ENCODE measurements around the gene NOTCH1. TPM values are rescaled to one million over a fixed set of nuclear protein-coding genes. Genes with fewer than 3 reads are reported as not detected.

NOTCH1 gene
- total RNA-seq, 1 donor from 2014 or later: 39.7 TPM

GRCh38 chr9:136454026-136454796, 91.6 kb downstream of the NOTCH1 start:
- no peak for DNase-seq (ENCODE audit: low read depth)
- no peak overlapping the region for H3K4me3 ChIP-seq (ENCODE audit: low read depth, low read length)
- TF ChIP-seq, protein P1, sequence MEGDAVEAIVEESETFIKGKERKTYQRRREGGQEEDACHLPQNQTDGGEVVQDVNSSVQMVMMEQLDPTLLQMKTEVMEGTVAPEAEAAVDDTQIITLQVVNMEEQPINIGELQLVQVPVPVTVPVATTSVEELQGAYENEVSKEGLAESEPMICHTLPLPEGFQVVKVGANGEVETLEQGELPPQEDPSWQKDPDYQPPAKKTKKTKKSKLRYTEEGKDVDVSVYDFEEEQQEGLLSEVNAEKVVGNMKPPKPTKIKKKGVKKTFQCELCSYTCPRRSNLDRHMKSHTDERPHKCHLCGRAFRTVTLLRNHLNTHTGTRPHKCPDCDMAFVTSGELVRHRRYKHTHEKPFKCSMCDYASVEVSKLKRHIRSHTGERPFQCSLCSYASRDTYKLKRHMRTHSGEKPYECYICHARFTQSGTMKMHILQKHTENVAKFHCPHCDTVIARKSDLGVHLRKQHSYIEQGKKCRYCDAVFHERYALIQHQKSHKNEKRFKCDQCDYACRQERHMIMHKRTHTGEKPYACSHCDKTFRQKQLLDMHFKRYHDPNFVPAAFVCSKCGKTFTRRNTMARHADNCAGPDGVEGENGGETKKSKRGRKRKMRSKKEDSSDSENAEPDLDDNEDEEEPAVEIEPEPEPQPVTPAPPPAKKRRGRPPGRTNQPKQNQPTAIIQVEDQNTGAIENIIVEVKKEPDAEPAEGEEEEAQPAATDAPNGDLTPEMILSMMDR (conservative IDR thresholded peaks at IDR 0.05; ENCODE audit: low read depth, low read length): no peak

- DNase-seq (ENCODE audit: low read depth): no peak
- no peak overlapping the region for H3K4me3 ChIP-seq (ENCODE audit: low read depth, low read length)
- TF ChIP-seq, protein P1 (conservative IDR thresholded peaks at IDR 0.05; ENCODE audit: low read depth, low read length): no peak
Measured at GRCh38 chr9:136453326-136453725, 92.5 kb downstream of the NOTCH1 start.

- DNase-seq (ENCODE audit: low read depth): no peak
- no peak overlapping the region for H3K4me3 ChIP-seq (ENCODE audit: low read depth, low read length)
- TF ChIP-seq, protein P1 (conservative IDR thresholded peaks at IDR 0.05; ENCODE audit: low read depth, low read length): peak; percentile 8
Measured at GRCh38 chr9:136451221-136451877, 94.5 kb downstream of the NOTCH1 start.

DNA sequence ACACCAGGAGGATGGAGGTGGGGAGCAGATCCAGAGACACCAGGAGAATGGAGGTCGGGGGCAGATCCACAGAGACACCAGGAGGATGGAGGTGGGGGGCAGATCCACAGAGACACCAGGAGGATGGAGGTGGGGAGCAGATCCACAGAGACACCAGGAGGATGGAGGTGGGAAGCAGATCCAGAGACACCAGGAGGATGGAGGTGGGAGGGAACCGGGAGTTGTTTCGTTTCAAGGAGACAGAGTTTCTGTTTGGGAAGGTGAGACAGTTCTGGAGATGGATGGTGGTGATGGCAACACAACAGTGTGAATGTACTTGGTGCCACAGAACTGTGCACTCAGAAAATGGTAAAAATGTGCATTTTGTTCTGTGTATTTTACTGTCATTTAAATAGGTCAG, 97.2 kb downstream of the NOTCH1 start:
- H3K4me3 ChIP-seq (ENCODE audit: low read depth, low read length): no peak overlapping the region
- TF ChIP-seq, protein P1 (conservative IDR thresholded peaks at IDR 0.05; ENCODE audit: low read depth, low read length): no peak
- DNase-seq (ENCODE audit: low read depth): no peak

DNA sequence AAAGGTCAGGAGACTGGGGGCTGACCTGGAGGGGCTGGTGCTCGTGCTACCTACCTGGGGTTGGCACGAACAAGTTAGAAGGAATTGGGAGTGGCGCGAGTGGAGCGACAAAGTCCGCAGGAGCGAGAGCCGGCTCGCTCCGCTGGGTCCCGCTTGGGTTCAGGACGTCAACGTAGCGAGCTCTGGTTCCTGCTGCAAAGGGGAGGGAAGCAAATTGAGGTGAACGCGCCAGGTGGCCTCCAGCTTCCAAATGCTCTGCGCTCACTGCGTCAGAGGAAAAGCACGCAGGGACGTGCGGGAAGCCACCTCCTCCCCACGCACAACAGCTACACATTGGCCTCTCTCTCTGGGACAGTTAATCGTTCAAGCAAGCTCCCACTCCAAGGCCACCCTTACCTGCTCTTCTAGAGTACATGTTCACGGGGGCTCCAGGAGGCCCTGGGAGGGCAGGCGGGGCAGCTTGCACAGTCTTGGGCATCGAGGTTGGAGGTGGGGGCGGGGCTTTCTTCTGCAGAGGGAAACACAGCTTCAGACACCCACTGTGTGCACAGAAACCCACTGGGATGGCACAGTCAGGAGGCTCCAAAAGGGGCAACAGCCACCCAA, 98.6 kb downstream of the NOTCH1 start:
- no peak for DNase-seq (ENCODE audit: low read depth)
- TF ChIP-seq, protein P1 (conservative IDR thresholded peaks at IDR 0.05; ENCODE audit: low read depth, low read length): no peak
- no peak overlapping the region for H3K4me3 ChIP-seq (ENCODE audit: low read depth, low read length)

DNA sequence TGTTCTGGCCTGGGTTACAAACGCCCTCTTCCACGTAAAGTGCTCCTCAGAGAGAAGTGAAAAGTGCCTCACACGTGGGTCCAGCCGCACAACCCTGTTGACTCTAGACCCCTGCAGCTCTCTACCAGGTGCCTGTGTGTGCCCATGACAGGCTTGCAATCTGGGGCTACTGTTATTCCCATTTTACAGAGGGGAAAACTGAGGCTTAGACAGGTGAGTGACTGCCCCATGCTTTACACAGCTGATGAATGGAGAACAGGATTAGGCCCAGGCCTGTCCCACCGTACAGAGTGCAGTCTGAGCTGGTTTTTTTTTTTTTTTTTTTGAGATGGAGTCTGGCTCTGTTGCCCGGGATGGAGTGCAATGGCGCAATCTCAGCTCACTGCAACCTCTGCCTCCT, 100.0 kb downstream of the NOTCH1 start:
- DNase-seq (ENCODE audit: low read depth): no peak
- H3K4me3 ChIP-seq (ENCODE audit: low read depth, low read length): no peak overlapping the region
- TF ChIP-seq, protein P1 (conservative IDR thresholded peaks at IDR 0.05; ENCODE audit: low read depth, low read length): no peak

Other genes with a start within 250 kb of the NOTCH1 start
- 0.75 TPM in 1 of 2 replicates, not detected in the other for gene CCDC187, start 242.0 kb downstream of the NOTCH1 start, total RNA-seq
- 21.1 and 28.2 TPM in 2 replicates for gene GPSM1, start 218.5 kb downstream of the NOTCH1 start, total RNA-seq
- 67.2 and 73.6 TPM in 2 replicates for gene DNLZ, start 182.3 kb downstream of the NOTCH1 start, total RNA-seq
- 1.2 and 1.4 TPM in 2 replicates for gene CARD9, start 172.4 kb downstream of the NOTCH1 start, total RNA-seq
- gene SNAPC4, start 145.9 kb downstream of the NOTCH1 start, total RNA-seq: 15.0 and 22.4 TPM in 2 replicates
- gene ENTR1, start 135.4 kb downstream of the NOTCH1 start, total RNA-seq: 57.5 and 87.6 TPM in 2 replicates
- 50.7 and 82.5 TPM in 2 replicates for gene PMPCA, start 135.4 kb downstream of the NOTCH1 start, total RNA-seq
- 20.3 and 21.1 TPM in 2 replicates for gene INPP5E, start 106.2 kb downstream of the NOTCH1 start, total RNA-seq
- gene SEC16A, start 63.0 kb downstream of the NOTCH1 start, total RNA-seq: 36.4 and 41.7 TPM in 2 replicates
- gene EGFL7, start 116.9 kb upstream of the NOTCH1 start, total RNA-seq: 15.6 and 35.0 TPM in 2 replicates
- gene AGPAT2, start 141.4 kb upstream of the NOTCH1 start, total RNA-seq: 40.5 and 71.3 TPM in 2 replicates
- gene DIPK1B, start 166.5 kb upstream of the NOTCH1 start, total RNA-seq: 11.4 and 20.3 TPM in 2 replicates
- not detected in 2 replicates for gene LCN10, start 196.9 kb upstream of the NOTCH1 start, total RNA-seq
- not detected in 2 replicates for gene LCN6, start 202.5 kb upstream of the NOTCH1 start, total RNA-seq
- gene LCN8, start 212.2 kb upstream of the NOTCH1 start, total RNA-seq: not detected in 2 replicates
- gene LCN15, start 218.5 kb upstream of the NOTCH1 start, total RNA-seq: not detected in 2 replicates
- gene TMEM141, start 245.3 kb upstream of the NOTCH1 start, total RNA-seq: 90.4 and 108 TPM in 2 replicates